Measurements from ENCODE around the gene PRICKLE2. TPM values are rescaled to one million over a fixed set of nuclear protein-coding genes. Genes with fewer than 3 reads are reported as not detected.
A peak's percentile ranks its signal among the peaks of the same experiment; 100 is the strongest.

Gene PRICKLE2
- polyA plus RNA-seq, 2 of the 4 experiments (the other 2 are of a cell fraction), result 5.3 to 6.3 TPM

DNA sequence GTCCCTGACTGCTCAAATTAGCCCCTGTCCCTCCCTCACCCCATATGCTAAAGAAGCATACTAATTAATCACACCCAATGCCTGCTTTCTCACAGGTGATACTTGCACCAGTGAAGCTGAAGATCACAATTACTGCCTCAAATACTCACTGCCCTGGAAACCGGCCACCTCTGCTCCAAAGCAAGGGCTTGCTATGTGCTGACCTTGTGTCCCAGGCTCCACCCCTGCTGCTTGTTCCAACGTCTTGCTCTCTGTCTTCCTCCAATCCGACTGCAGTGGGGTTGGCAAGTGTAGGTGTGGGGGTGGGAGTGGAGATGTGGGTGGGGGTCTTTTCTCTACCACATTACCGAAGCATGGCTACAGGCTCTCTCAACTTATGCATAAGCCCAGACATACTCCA, 146.3 kb downstream of the PRICKLE2 start:
- Histone ChIP-seq H3K9me3 (0 out of 3 replicates have a peak, but pooled peaks cover 2% of the 10 kb centered on the region), H3K27ac (peak overlapping the region in 1 of 2 experiments; percentile 93; a peak in 3 of 6 replicates), H3K4me1 (peaks cover 22% of the 10 kb centered on the region), H3K4me3 (no peak overlapping the region), H3K4me2 (no peak overlapping the region)
- 70% methylated on average over 4 of the region's 4 CpGs for WGBS (ENCODE audit: missing lambda C conversion rate)
- no peak for DNase-seq (ENCODE audit: low read depth in 1 of 2, low spot score in 1 of 2)
- FAIRE-seq, result no peak
- TF ChIP-seq TFCP2L1 (CRISPR knock-in tag; IDR thresholded peaks at IDR 0.05) (no peak), NFE2L2 (conservative IDR thresholded peaks at IDR 0.05; ENCODE audit: low read length) (no peak), USF2 (IDR thresholded peaks at IDR 0.05) (no peak), FOXS1 (CRISPR knock-in tag; IDR thresholded peaks at IDR 0.05) (no peak), FOSL2 (IDR thresholded peaks at IDR 0.05) (no peak), FOSL2 (CRISPR knock-in tag; IDR thresholded peaks at IDR 0.05) (no peak), CBX2 (IDR thresholded peaks at IDR 0.05; ENCODE audit: borderline replicate concordance, low read depth) (no peak), MAFK (IDR thresholded peaks at IDR 0.05; ENCODE audit: partially characterized antibody) (no peak), MAX (IDR thresholded peaks at IDR 0.05) (no peak), SMC3 (IDR thresholded peaks at IDR 0.05) (no peak), JUNB (IDR thresholded peaks at IDR 0.05) (no peak), JUN (IDR thresholded peaks at IDR 0.05) (no peak), ESRRA (IDR thresholded peaks at IDR 0.05; ENCODE audit: borderline replicate concordance, low read length) (no peak), CEBPB (IDR thresholded peaks at IDR 0.05) (no peak), BCL3 (IDR thresholded peaks at IDR 0.05) (no peak), CHD4 (IDR thresholded peaks at IDR 0.05; ENCODE audit: borderline replicate concordance) (no peak), HEYL (CRISPR knock-in tag; IDR thresholded peaks at IDR 0.05) (no peak), KDM5A (IDR thresholded peaks at IDR 0.05) (no peak), CBX8 (IDR thresholded peaks at IDR 0.05) (no peak), NR3C1 (IDR thresholded peaks at IDR 0.05) (no peak)
- ATAC-seq, result no peak
- ChIA-PET POLR2A (no interaction called here), CTCF (interaction anchor here (0.7 kb wide), 2 partner anchors 47 to 49 kb away, joined by 3 to 4 read pairs; no protein-coding TSS in a partner anchor)

DNA sequence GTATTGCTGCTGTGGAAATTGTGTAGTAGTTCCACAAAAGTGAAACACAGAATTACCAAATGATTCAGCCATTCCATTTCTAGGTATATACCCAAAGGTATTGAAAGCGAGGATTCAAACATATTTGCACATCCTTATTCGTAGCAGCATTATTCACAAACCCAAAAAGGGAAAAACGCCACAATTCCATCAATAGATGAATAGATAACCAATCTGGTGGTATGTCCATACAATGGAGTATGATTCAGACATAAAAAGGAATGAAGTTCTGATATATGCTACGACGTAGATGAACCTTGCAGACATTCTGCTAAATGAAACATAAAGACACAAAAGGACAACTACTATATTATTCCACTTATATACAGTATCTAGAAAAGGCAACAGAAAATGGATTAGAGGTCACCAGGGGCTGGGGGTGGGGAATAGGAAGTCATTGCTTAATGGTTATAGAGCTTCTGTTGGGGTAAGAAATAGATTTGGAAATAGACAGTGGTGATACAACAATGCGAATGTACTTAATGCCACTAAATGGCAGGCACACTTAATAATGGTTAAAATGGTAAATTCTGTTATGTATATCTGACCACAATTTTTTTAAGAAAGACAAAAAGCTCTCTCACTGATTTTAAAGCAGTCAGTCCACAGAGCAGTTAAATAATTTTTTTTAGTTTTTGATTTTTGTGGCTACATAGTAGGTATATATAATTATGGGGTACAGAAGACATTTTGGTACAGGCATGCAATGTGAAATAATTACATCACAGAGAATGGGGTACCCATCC, 150.2 kb downstream of the PRICKLE2 start:
- TF ChIP-seq JUNB (IDR thresholded peaks at IDR 0.05) (no peak), GATA3 (IDR thresholded peaks at IDR 0.05; ENCODE audit: borderline replicate concordance) (no peak), EHMT2 (IDR thresholded peaks at IDR 0.05; ENCODE audit: low read depth) (no peak), ZSCAN20 (CRISPR knock-in tag; IDR thresholded peaks at IDR 0.05) (no peak), CHD4 (IDR thresholded peaks at IDR 0.05; ENCODE audit: borderline replicate concordance) (no peak)
- TF ChIP-seq, protein P1, sequence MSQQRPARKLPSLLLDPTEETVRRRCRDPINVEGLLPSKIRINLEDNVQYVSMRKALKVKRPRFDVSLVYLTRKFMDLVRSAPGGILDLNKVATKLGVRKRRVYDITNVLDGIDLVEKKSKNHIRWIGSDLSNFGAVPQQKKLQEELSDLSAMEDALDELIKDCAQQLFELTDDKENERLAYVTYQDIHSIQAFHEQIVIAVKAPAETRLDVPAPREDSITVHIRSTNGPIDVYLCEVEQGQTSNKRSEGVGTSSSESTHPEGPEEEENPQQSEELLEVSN (IDR thresholded peaks at IDR 0.05; ENCODE audit: borderline replicate concordance, low read depth), result no peak
- ATAC-seq (no peak), FAIRE-seq (no peak), DNase-seq (ENCODE audit: low read depth in 1 of 2, low spot score in 1 of 2) (no peak)
- Histone ChIP-seq H3K4me1 (peaks cover 22% of the 10 kb centered on the region), H3K9me3 (no peaks in the 10 kb centered on the region), H3K4me3 (no peak overlapping the region), H3K4me2 (no peak overlapping the region), H3K27ac (peak overlapping the region in 1 of 2 experiments; percentile 80; a peak in 1 of 6 replicates)
- ChIA-PET POLR2A (no interaction called here), CTCF (no interaction called here)
- WGBS (ENCODE audit: missing lambda C conversion rate), result 89% methylated on average over 6 of the region's 6 CpGs
